NCI-H748 (cell line): Measurements from ENCODE around the gene VTA1.
A peak's percentile ranks its signal among the peaks of the same experiment; 100 is the strongest.
"Not testable (repeated sequence)": the region's sequence is repeated elsewhere in the genome, so short reads cannot be mapped to it uniquely, and the experiment has no call there.

Experiments used
- DNase-seq: peaks from one replicate; lab custom pipeline; 2025; ENCODE audit not compliant: unreplicated experiment; lab: John Stamatoyannopoulos, UW

VTA1 gene

GRCh38 chr6:142146828-142147662 lies at the start of gene VTA1, which contains the start of gene NMBR:
VTA1 (plus strand) TSS chr6:142147263; CDS start chr6:142147288, 25 bp downstream.
NMBR (minus strand) TSS chr6:142147122; CDS start chr6:142088658, 58,464 bp downstream.
- peak; percentile 99 for DNase-seq

GRCh38 chr6:142104820-142105219 lies 42.2 kb upstream of the VTA1 start:
- not testable (repeated sequence) for DNase-seq

GRCh38 chr6:142110820-142111219 lies 36.2 kb upstream of the VTA1 start:
- DNase-seq = not testable (repeated sequence)

- peak; percentile 86 for DNase-seq
Measured at GRCh38 chr6:142112451-142113061, 34.5 kb upstream of the VTA1 start.

GRCh38 chr6:142117366-142117765 lies 29.7 kb upstream of the VTA1 start:
- no peak for DNase-seq

- no peak for DNase-seq
Measured at GRCh38 chr6:142118328-142118727, 28.7 kb upstream of the VTA1 start.

GRCh38 chr6:142118925-142119324 lies 28.1 kb upstream of the VTA1 start:
- no peak for DNase-seq

- DNase-seq = no peak
Measured at GRCh38 chr6:142121342-142121741, 25.7 kb upstream of the VTA1 start.

GRCh38 chr6:142130814-142131213 lies 16.2 kb upstream of the VTA1 start:
- DNase-seq = no peak

GRCh38 chr6:142132625-142133024 lies 14.4 kb upstream of the VTA1 start, which contains the start of gene GJE1:
GJE1 (plus strand) TSS chr6:142132925; CDS start chr6:142133159, 234 bp downstream.
- DNase-seq = no peak

- DNase-seq = no peak
Measured at GRCh38 chr6:142138876-142139275, 8.2 kb upstream of the VTA1 start.

GRCh38 chr6:142141531-142141930 lies 5.5 kb upstream of the VTA1 start:
- not testable (repeated sequence) for DNase-seq

GRCh38 chr6:142152746-142153145 lies 5.7 kb downstream of the VTA1 start:
- no peak for DNase-seq

- no peak for DNase-seq
Measured at GRCh38 chr6:142153196-142153595, 6.1 kb downstream of the VTA1 start.

- DNase-seq = no peak
Measured at GRCh38 chr6:142154336-142154735, 7.3 kb downstream of the VTA1 start.

GRCh38 chr6:142155091-142155490 lies 8.0 kb downstream of the VTA1 start:
- DNase-seq = no peak

- DNase-seq = peak; percentile 34
Measured at GRCh38 chr6:142155895-142156757, 9.1 kb downstream of the VTA1 start.

GRCh38 chr6:142156758-142157068 lies 9.7 kb downstream of the VTA1 start:
- DNase-seq = not testable (repeated sequence)

GRCh38 chr6:142162780-142163179 lies 15.7 kb downstream of the VTA1 start:
- peak; percentile 76 for DNase-seq

GRCh38 chr6:142165227-142165626 lies 18.2 kb downstream of the VTA1 start:
- no peak for DNase-seq

- no peak for DNase-seq
Measured at GRCh38 chr6:142167071-142167470, 20.0 kb downstream of the VTA1 start.
